NCI-H1417 (cell line): ENCODE measurements around the gene UBR4.
A peak's percentile ranks its signal among the peaks of the same experiment; 100 is the strongest.
"Not testable (repeated sequence)": the region's sequence is repeated elsewhere in the genome, so short reads cannot be mapped to it uniquely, and the experiment has no call there.

ENCODE experiments used
- DNase-seq, 3 experiments: peaks; one replicate each; lab custom pipeline; 2025; lab: John Stamatoyannopoulos, UW

Gene UBR4

DNA sequence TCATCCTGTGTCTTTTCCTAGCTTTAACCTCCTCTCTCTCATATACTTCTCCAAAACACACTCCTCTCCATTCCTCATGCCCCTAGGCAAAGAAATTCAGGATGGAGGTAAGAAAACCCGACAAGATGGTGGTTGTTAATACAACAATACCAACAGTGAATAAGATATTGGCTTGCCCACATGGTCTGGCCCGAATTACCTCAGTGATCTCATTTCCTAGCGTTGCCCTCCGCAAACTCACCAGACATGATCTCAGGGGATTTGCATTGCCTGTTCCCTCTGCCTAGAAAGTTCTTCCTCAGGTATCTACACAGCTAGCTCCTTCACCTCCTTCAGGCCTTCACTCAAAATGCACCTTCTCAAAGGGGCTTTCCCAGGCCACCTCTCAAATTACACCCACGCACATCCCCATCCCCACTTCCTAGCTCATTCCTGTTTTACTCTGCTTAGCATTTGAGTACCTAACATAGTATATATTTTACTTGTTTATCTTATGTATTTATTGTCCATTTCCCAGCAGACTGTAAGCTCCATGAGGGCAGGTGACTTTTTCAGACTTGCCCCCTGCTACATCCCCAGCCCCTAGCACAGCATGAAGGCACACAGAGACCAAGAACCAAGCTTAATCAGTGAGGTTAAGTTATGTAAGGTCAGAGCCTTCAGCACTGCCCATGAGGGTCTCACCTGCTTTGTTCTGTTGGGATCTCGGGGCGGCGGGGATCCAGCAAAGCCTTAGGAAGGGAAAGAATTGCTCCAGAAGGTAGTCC, 10.2 kb upstream of the UBR4 start:
- DNase-seq: no peak

DNA sequence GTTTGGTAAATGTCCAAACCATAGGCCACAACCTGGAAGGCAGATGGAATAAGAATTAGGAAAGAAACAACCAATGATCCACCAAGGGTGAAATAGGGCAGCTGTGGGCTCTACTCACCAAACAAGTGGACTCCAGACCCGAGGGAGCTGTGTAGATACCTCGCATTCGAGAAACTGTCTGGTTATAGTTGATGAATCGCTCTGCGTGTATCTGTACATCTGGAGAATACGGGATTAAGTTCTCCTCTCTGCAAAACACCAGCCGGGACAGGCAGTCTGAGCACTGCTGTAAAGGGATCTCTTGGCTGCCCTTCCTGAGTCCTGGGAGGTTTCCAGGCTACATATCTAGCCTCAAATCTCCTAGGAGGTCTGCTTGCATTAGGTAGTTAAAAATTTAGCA, 9.4 kb upstream of the UBR4 start:
- no peak for DNase-seq

DNA sequence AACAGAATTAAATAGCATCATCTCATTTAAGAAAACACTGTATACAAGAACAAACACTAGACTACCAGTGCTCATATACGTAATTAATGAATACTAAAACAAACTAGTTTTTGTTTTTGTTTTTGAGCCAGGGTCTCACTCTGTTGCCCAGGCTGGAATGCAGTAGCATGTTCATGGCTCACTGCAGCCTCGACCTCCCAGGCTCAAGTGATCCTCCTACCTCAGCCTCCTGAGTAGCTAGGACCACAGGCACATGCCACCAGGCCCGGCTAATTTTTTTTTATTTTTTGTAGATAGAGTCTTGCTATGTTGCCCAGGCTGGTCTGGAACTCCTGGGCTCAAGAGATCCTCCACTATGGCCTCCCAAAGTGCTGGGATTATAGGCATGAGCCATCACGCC, 6.5 kb upstream of the UBR4 start:
- not testable (repeated sequence) for DNase-seq

DNA sequence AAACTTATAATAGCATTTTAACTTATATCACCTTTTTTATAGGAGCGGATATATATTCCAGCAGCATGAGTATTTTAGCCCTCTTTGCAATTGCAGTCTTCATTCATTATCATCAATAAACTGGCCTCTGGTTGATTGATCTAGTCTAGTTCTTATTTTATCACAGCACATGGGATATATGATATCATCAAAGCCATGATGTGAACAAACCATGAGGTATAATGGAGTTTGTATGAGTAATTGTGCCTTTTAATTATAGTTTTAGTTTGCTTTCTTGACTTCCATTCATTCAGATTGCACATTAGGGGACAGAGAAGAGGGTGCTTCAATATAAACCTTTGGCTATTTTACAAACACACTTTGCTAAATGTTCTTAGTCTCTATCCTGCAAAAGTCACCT, 3.5 kb upstream of the UBR4 start:
- no peak for DNase-seq

DNA sequence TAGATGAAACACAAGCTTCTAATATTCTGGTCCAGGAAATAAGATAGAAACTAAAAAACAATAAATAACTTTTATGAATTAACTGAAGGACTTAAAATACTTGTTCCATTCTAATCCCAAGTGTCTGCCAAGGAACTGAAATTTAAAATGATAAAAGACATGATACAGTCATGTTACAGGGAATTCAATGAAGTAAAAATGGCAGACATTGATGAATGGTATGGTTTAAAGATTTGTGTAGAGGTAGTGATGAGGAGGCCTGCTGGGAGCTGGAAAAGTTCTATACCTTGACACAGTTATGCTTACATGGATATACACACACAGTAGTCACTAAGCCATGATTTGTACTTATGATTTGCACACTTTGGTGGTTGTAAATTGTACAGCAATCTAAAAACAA, 2.1 kb upstream of the UBR4 start:
- DNase-seq: no peak

DNA sequence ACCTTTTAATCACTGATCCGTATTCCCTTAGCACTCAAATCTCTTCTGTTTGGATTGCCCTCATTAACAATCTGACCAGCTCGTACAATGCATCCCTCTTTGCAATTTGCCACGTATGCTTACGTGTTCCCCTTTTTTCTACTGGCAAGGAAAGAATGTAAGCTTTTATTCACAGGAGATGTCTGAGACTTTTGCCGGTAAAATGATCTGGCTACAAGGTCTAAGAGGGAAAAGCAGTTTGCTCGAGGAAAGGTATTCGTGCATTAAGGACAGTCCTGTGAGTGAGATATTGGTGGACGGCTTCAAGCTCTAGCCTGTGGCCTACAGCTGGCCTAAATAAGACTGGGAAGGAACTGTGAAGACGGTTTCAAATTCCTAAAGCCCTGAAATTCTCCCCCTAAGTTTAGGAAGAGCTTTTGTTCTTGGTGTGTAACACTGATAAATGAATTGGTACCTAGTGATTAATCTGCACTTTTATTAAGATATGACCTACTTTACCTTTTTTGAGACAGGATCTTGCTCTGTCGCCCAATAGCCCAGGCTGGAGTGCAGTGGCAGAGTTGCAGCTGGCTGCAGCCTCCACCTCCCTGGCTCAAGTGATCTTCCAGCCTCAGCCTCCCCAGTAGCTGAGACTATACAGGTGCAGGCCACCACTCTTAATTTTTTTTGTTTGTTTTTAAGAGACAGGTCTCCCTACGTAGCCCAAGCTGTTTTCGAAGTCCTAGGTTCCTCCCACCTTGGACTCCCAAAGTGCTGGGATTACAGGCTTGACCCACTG, 895 bp upstream of the UBR4 start:
- DNase-seq: peak in 2 of 3 experiments; percentile 58 to 76

DNA sequence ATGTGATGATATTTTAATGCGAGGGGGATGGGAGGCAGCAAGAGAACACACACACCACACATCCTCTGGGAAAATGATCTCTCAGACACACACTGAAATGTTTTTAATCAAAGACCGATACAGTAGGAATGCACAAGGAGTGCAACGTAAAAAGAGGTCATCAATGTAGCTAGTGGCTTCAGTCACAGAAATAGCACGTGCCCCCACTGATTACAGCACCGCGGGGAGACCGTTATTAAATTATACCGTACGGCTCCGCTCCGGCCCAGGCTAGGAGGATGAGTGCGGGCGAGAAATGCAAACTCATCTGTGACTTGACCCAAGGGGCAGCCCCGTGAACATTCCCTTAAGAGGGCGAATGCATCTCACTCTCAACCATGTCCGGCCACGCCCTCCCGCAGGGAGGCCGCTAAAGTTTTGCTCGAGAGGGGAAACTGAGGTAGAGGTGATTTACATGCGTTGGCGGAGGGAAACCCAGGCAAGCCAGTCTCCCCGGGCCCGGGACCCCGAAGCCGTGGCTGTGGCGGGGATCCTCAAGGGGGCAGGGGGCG, 552 bp downstream of the UBR4 start:
- DNase-seq: peak in 1 of 3 experiments; percentile 65

DNA sequence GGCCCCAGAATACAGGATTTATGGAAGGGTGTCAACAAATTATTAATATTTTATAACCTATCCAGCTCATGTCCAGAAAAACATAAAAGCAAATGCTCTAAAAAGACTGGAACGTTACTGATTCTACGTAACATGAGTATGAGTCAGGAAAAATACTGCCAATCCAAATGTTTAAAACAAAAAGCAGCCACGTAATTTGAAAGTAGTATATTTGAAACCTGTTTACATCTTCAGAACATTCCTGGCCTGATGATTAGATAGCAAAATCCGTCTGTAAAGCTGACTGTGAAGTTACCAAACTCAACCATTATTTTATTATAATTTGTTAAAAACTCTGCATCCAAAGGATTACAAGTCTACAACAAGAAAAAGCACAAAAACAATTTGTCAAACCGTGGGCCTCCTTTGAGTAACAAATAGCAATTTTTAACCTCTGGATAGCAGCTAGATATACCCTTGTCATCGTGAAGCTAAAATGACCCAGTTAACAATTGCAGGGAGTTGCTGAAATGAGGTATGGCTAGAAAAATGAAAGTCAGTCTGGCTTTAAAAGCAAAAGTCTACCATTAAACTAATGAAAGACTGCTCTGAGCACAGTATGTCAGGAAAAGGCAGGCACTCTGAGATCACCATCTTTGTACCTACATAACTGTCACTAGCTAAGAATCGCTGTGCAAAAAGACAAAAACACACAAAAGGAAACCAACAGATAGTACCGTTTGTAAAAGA, 1.2 kb downstream of the UBR4 start:
- DNase-seq: no peak

DNA sequence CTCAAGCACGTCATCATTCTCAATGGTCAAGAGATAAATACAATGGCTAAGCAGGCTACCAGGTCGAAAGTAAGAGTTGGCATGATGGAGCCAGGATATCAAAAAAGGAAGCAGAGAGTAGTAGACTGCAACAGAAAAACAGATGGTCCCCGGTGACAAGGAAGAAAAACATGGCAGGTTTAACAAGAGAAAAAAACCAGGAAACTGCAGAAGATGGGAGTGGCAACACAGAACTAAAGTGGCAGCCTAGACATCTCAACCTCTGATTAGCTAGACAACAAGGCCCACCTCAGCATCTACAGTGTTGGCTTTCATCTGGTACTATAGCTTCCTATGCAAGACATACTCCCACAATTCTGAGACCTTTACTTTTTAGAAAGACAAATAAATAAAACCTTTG, 3.1 kb downstream of the UBR4 start:
- no peak for DNase-seq

DNA sequence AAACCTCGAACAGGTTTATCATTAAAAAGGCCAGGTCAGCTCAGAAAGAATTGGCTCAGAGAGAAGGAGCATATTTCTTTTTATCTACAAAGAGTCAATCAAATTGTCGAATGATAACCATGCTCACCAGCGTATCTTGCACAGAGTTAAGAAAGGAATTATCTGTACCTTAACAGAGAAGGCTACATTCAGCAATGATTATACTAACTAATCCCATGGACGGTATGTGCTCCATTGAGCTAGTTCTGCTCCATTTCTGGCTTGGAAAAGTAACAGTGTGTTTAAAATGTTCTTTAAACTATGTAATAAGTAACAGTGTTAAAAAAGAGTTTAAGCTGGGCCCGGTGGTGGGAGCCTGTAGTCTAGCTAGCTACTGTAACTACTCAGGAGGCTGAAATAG, 4.2 kb downstream of the UBR4 start:
- no peak for DNase-seq

DNA sequence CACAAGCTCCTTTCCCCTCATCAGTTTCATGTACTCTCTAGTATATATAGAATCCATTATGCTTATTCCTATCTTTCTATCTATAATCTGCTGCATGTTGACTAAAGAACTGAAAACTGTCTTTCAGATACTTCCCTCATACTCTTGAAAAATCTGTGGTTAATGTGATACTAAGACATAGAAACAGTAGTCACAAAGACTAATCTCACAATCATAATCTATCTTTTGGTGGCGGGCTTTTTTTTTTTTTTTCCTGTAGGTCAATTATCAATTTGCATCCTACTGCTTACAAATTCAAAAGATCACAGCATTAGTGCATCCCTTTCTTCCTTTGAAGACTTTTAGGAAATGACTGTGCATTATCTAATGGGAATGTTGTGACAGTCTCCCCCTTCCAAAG, 4.7 kb downstream of the UBR4 start:
- no peak for DNase-seq

DNA sequence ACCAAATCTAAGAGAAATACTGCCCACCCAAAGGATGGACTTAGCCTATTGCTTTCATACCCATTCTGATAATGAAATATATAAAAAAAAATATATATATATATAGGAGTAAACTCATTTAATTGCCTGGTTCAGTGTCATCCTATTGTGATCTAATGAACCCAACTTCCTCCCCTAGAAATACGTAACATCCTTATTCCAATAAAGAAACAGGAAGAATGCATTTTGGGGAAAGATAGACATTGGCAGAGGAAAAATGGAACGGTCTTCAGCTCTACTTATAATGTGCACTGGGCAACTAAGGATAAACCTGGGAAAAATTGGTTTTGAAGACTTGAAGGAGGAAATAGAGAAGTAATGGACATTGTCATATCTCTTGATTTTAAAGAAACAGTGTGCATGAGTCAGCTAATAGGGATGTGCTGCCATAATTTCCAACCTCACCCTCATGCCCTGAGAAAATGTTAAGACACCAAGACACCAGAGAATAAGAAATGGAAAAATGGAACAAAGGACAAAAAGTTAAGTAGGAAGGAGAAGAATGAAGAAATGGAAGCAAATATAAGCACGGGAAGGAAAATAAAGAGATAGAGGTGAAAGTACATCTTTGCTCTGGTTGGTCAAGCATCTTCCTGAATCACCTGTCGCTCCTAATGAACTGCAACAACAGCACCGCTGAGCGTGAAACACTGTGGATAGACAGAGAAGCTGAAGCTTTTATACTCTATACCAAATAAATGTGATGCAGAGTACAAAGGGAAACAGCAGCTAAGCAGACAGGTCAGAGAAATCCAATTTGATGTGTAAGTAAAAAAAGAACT, 5.4 kb downstream of the UBR4 start:
- no peak for DNase-seq

DNA sequence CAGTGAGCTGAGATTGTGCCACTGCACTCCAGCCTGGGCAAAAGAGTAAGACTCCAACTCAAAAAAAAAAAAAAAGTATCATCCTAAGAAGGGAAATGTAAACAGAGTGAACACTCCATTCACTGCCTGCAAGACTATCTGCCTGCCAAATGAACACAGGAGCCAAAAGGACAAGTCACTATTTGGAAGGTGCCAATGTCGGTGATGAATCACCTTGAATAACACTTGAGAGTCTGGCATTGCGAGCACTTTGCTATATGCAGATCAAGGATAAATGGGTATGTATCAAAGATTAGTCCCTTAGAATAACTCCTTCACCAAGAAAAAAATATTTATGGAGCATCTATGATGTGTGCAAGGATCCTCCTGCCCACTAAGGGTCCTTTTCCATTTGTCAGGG, 6.6 kb downstream of the UBR4 start:
- DNase-seq: no peak

DNA sequence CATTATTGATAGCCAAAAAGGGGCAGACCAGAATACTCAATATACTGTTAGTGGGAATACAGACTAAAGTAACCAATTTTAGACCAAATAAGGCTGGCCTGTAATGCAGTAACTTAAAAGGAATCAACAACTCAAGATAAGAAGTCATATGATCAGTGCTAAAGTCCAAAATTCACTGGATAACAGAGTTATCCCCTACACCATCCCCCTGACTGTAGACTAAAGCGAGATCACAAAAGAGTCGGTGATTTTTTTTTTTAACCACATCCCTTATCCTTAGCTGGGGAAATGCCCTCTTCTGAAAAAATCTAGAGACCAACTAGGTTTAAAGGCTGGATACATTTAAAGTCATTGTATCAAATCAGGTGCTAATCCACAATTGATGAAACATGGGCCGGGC, 7.7 kb downstream of the UBR4 start:
- DNase-seq: no peak

DNA sequence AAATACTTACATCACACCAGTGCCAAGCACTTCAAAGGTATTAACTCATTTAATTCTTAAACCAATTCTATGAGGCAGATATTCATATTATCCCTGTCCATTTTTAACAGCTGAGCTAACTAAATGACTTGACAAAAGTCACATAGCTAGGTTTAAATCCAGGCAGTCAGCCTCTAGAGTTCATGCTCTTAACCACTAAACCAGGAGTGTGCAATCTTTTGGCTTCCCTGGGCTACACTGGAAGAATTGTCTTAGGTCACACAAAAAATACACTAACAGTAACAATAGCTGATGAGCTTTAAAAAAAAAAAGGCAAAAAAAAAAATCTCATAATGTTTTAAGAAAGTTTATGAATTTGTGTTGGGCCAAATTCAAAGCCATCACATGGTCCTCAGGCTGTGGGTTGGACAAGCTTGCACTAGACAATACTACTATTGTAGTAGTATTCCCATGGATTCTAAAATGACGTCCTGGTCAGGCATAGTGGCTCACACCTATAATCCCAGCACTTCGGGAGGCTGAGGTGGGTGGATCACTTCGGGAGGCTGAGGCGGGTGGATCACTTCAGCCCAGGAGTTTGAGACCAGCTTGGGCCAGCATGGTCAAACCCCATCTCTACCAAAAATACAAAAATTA, 10.0 kb downstream of the UBR4 start:
- no peak for DNase-seq

DNA sequence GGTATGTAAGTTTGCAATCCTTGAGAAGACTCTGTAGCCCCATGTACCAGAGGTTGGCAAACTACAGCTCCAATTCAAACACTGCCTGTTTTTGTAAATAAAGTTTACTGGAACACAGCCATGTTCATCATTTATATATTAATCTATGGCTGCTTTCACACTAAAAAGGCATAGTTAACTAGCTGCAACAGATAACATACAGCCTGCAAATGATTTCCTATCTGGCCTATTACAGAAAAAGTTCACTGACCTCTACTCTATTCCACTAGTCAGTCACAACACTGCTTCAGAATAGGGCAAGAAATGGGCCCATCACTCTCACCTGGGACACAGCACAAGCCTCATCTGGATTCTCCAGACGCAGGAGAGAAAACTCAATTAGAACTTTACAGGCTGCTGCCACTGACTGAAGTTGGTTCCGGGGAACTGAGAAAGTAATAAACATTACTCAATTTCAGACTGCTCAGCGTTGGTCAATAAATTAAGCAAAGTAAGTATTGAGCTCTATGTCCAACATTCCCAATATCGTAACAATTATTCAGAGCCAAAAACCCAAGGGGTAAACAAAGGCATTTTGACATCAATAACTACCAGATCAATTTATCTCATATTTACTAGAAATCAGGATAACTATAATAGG, 10.6 kb downstream of the UBR4 start:
- no peak for DNase-seq

DNA sequence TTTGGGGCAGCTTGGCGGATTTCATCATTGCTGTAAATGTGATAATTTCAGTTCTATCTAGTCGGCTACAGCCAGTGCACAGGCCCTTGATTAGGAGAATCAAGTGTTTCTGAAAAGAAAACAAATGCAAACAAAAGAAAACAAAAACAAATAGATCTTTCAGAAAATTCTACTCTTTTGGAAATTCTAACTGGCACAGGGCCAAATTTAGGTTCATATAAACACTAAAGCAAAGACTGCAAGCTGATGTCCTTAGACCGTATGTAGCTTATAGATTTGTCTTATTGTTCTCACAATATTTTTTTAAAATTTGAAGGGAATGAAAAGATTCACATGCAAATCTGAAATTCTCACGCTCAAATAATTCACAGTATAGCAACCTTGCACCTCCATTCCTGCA, 11.2 kb downstream of the UBR4 start:
- DNase-seq: no peak

DNA sequence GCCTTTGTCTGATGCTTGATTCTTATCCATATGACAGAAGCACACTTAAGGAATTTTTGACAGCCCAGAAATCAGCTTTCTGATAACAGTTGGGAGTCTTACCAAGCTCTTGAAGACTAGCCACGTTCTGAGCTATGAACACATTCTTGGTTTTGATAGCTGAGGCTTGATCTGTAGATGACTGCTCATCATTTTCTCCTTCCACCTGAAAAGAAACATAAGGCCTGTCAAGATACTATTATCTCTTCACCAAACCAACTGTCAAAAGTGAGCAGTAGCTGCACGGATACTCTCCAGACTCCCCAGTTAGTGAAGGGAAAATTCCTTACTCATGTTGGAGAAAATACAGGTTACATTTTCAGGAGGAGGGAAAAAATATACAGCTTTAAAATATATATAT, 12.2 kb downstream of the UBR4 start:
- no peak for DNase-seq

DNA sequence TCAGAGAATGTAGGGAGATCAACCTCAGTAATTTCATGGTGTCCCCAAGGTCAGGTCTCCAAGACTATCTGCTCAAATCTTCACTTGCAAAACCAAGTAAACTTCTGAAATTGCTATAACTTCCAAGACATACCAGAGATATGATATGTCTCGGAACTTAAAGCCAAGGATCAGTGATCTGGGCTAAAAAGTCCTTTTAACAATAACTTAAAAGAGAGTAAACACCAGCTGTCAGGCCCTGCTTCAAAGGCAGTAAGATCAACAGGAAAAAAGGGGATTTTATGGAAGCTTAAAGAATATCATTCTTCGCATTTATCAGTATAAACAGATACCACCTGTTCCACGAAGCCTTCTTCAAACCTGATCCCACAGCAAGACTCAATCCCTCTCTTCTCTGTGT, 13.7 kb downstream of the UBR4 start:
- no peak for DNase-seq

DNA sequence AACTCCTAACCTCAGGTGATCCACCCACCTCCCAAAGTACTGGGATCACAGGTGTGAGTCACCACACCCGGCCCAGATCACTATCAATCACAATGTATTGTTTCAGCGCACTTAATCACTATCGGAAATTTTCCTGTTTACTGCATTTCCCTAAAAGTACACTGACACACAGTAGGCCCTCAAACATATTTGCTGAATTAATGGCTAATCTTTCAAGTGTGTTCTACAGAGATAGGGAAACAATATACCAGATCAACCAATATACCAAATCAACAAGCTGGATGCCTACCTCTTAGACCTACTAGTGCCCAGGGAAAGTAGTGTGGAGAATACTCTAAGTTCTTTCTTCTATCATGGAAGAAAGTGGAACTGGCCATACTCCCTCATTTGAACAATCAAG, 17.1 kb downstream of the UBR4 start:
- no peak for DNase-seq

DNA sequence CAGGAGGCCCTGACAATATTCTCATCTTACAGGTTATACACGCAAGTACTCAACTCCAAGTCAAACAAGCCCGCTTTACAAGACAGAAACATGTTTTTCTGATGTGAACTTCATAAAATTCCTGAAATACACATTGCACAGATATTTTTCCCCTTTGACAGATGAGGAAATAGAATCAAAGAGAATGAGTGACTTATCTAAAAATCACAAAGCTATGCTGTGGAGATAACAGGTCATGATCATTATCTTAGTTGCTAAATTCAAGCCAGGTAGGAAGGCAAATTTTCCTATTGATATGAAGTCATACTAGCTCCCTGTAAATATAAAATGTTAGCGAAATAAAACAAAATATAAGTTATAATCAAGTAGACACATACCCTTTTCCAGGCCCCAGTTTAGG, 18.3 kb downstream of the UBR4 start:
- no peak for DNase-seq
